ENCODE data around the gene AP4M1. TPM values are rescaled to one million over a fixed set of nuclear protein-coding genes. Genes with fewer than 3 reads are reported as not detected.

AP4M1 gene
- total RNA-seq, 2 donors from 2014 or later: 11.6 to 15.5 TPM

- intact Hi-C loops (cut with DNase I): no loop called here
- DNase-seq (ENCODE audit: low spot score): no peak
These were observed 51.7 kb downstream of the AP4M1 start for GRCh38 chr7:100152937-100153666.

GRCh38 chr7:100153708-100154535, 52.5 kb downstream of the AP4M1 start:
- intact Hi-C loops (cut with DNase I): no loop called here

GRCh38 chr7:100154651-100155491, 53.4 kb downstream of the AP4M1 start:
- intact Hi-C loops (cut with DNase I): no loop called here
- DNase-seq (ENCODE audit: low spot score): no peak

More at GRCh38 chr7:100153708-100154535, 52.5 kb downstream of the AP4M1 start:
- DNase-seq (ENCODE audit: low spot score): no peak

GRCh38 chr7:100155553-100156317, 54.3 kb downstream of the AP4M1 start:
- intact Hi-C loops (cut with DNase I): no loop called here
- DNase-seq (ENCODE audit: low spot score): no peak

GRCh38 chr7:100156331-100157068, 55.1 kb downstream of the AP4M1 start:
- intact Hi-C loops (cut with DNase I): no loop called here
- no peak for DNase-seq (ENCODE audit: low spot score)

GRCh38 chr7:100157069-100157333, 55.6 kb downstream of the AP4M1 start:
- intact Hi-C loops (cut with DNase I): no loop called here
- no peak for DNase-seq (ENCODE audit: low spot score)

GRCh38 chr7:100157334-100158228, 56.1 kb downstream of the AP4M1 start:
- intact Hi-C loops (cut with DNase I): no loop called here
- no peak for DNase-seq (ENCODE audit: low spot score)

Small RNA genes lying within 50 kb of the gene (microRNA-seq; reads per million reads assigned to microRNA genes)
- 655 to 687 reads per million in 2 donors for gene MIR106B (ENCODE audit: borderline microRNAs expressed in 2 of 2)
- gene MIR25 (ENCODE audit: borderline microRNAs expressed in 2 of 2): 351 to 540 reads per million in 2 donors
- 0 reads per million in 2 donors for gene MIR4658 (ENCODE audit: borderline microRNAs expressed in 2 of 2)
- 2,097 to 2,214 reads per million in 2 donors for gene MIR93 (ENCODE audit: borderline microRNAs expressed in 2 of 2)

Other genes with a start within 250 kb of the AP4M1 start
- gene OR2AE1, start 224.6 kb upstream of the AP4M1 start, total RNA-seq: under 1 TPM in 1 of 2 donors, not detected in 1; 0.51 TPM
- gene TRIM4, start 182.1 kb upstream of the AP4M1 start, total RNA-seq: 10 to 100 TPM; 14.7 to 22.9 TPM
- gene GJC3, start 172.0 kb upstream of the AP4M1 start, total RNA-seq: not detected
- 1 to 10 TPM in 1 of 2 donors, under 1 TPM in 1; 0.33 to 1.2 TPM for gene AZGP1, start 125.6 kb upstream of the AP4M1 start, total RNA-seq
- gene ZKSCAN1, start 86.0 kb upstream of the AP4M1 start, total RNA-seq: 10 to 100 TPM; 47.4 to 53.1 TPM
- 10 to 100 TPM in 1 of 2 donors, 1 to 10 TPM in 1; 9.2 to 10.7 TPM for gene ZSCAN21, start 51.9 kb upstream of the AP4M1 start, total RNA-seq
- 10 to 100 TPM; 17.0 to 18.0 TPM for gene ZNF3, start 19.9 kb upstream of the AP4M1 start, total RNA-seq
- gene COPS6, start 12.7 kb upstream of the AP4M1 start, total RNA-seq: 10 to 100 TPM; 78.4 to 80.0 TPM
- 10 to 100 TPM; 21.6 to 21.7 TPM for gene MCM7, start 246 bp upstream of the AP4M1 start, total RNA-seq
- gene TAF6, start 17.7 kb downstream of the AP4M1 start, total RNA-seq: 10 to 100 TPM; 34.3 to 35.4 TPM
- 10 to 100 TPM in 1 of 2 donors, 1 to 10 TPM in 1; 9.6 to 18.3 TPM for gene CNPY4, start 18.0 kb downstream of the AP4M1 start, total RNA-seq
- gene MBLAC1, start 25.3 kb downstream of the AP4M1 start, total RNA-seq: 1 to 10 TPM; 1.6 to 1.7 TPM
- 10 to 100 TPM; 72.6 to 91.6 TPM for gene LAMTOR4, start 47.3 kb downstream of the AP4M1 start, total RNA-seq
- gene TRAPPC14, start 57.1 kb downstream of the AP4M1 start, total RNA-seq: 10 to 100 TPM; 11.2 to 13.3 TPM
- 10 to 100 TPM in 1 of 2 donors, 1 to 10 TPM in 1; 6.2 to 11.2 TPM for gene GAL3ST4, start 67.0 kb downstream of the AP4M1 start, total RNA-seq
- 1 to 10 TPM in 1 of 2 donors, under 1 TPM in 1; 0.81 to 1.2 TPM for gene GPC2, start 75.7 kb downstream of the AP4M1 start, total RNA-seq
- 1 to 10 TPM in 1 of 2 donors, under 1 TPM in 1; 0.52 to 1.2 TPM for gene STAG3, start 76.3 kb downstream of the AP4M1 start, total RNA-seq
- under 1 TPM; 0.42 to 0.67 TPM for gene PVRIG, start 118.3 kb downstream of the AP4M1 start, total RNA-seq
- not detected for gene SPDYE3, start 206.1 kb downstream of the AP4M1 start, total RNA-seq

Data from posterior vena cava (tissue), 2 donors.